IMR-90 (cell line): Measurements from ENCODE around the gene TRAPPC10. TPM values are rescaled to one million over a fixed set of nuclear protein-coding genes. Genes with fewer than 3 reads are reported as not detected.

Source experiments
- ATAC-seq: fragments of 200-7000 bp; cut with Tn5 transposase; 2 replicates; pipeline ENCODE4 v1.9.1; 2020; ENCODE audit warnings: low read depth, mild to moderate bottlenecking, moderate library complexity
- BruUV-seq: library from RNA; stranded (reverse); fragments of 400-500 nt; replicated peaks from 2 replicates; lab custom pipeline; 2021; lab: Mats Ljungman, UMichigan
- CTCF ChIA-PET: fragments of 300-600 bp; formaldehyde crosslinking; extraction: SDS; loops from one replicate; lab custom pipeline; 2021; ENCODE audit warnings: antibody characterized with exemption; lab: Yijun Ruan, JAX
- POLR2A ChIA-PET: fragments of 300-600 bp; sonication (Branson Sonifier 250); formaldehyde crosslinking; loops from one replicate; lab custom pipeline; 2022; ENCODE audit warnings: antibody characterized with exemption; ENCODE audit not compliant: unreplicated experiment; lab: Charles Lee
- DNase-seq: peaks from one replicate; pipeline ENCODE4 v3.0.0; 2013
- H2AFZ ChIP-seq: replicated peaks from 2 replicates; pipeline ENCODE3; 2013; ENCODE audit warnings: low read length, mild to moderate bottlenecking; ENCODE audit not compliant: poor library complexity
- H2AK5ac ChIP-seq: 2 replicates; pipeline ENCODE4 v1.6.1; 2013; ENCODE audit warnings: low read depth, low read length, inconsistent platforms
- H2AK9ac ChIP-seq: replicated peaks from 2 replicates; pipeline ENCODE3; 2013; ENCODE audit warnings: mild to moderate bottlenecking, low read depth, low read length, moderate library complexity; ENCODE audit not compliant: poor library complexity
- H2BK120ac ChIP-seq: 2 replicates; pipeline ENCODE4 v1.6.1; 2013; ENCODE audit warnings: low read depth, low read length, inconsistent platforms
- H2BK15ac ChIP-seq: 3 replicates; pipeline ENCODE4 v1.6.1; 2013; ENCODE audit warnings: low read depth, low read length, inconsistent platforms
- H2BK20ac ChIP-seq: 2 replicates; pipeline ENCODE4 v1.6.1; 2013; ENCODE audit warnings: low read depth, mild to moderate bottlenecking, inconsistent platforms, low read length, moderate library complexity
- H2BK5ac ChIP-seq: 2 replicates; pipeline ENCODE4 v1.6.1; 2013; ENCODE audit warnings: mild to moderate bottlenecking, low read depth, low read length, inconsistent platforms; ENCODE audit not compliant: poor library complexity, severe bottlenecking
- H3K14ac ChIP-seq: replicated peaks from 2 replicates; pipeline ENCODE4 v1.6.1; 2013; ENCODE audit warnings: low read depth, low read length, inconsistent platforms
- H3K18ac ChIP-seq: 2 replicates; pipeline ENCODE4 v1.6.1; 2013; ENCODE audit warnings: low read depth, low read length, control low read depth
- H3K23ac ChIP-seq: 2 replicates; pipeline ENCODE4 v1.6.1; 2013; ENCODE audit warnings: low read depth, low read length, inconsistent platforms
- H3K27ac ChIP-seq: 2 replicates; pipeline ENCODE4 v1.5.1; 2013; ENCODE audit warnings: mild to moderate bottlenecking, control low read depth, low read length; ENCODE audit not compliant: insufficient read depth
- H3K27me3 ChIP-seq: 2 replicates; pipeline ENCODE4 v1.6.1; 2013; ENCODE audit warnings: low read length; ENCODE audit not compliant: control insufficient read depth, insufficient read depth
- H3K36me3 ChIP-seq: 2 replicates; pipeline ENCODE4 v1.6.1; 2013; ENCODE audit warnings: low read length, mixed read lengths; ENCODE audit not compliant: control insufficient read depth, insufficient read depth
- H3K4ac ChIP-seq: 2 replicates; pipeline ENCODE4 v1.6.1; 2013; ENCODE audit warnings: low read depth, low read length, inconsistent platforms
- H3K4me1 ChIP-seq: 2 replicates; pipeline ENCODE4 v1.6.1; 2013; ENCODE audit warnings: low read length, mixed read lengths; ENCODE audit not compliant: control insufficient read depth, insufficient read depth
- H3K4me2 ChIP-seq: 2 replicates; pipeline ENCODE4 v1.6.1; 2013; ENCODE audit warnings: low read depth, mild to moderate bottlenecking, control low read depth, low read length, moderate library complexity
- H3K4me3 ChIP-seq: 2 replicates; pipeline ENCODE4 v1.5.1; 2013; ENCODE audit warnings: low read depth, mild to moderate bottlenecking, control low read depth, low read length, moderate library complexity; ENCODE audit not compliant: insufficient read depth
- H3K56ac ChIP-seq: 2 replicates; pipeline ENCODE4 v1.6.1; 2013; ENCODE audit warnings: low read length, inconsistent platforms; ENCODE audit not compliant: insufficient read depth; ENCODE audit errors: extremely low read depth
- H3K79me1 ChIP-seq, 2 experiments: 2 replicates each; pipeline ENCODE4 v1.6.1; 2013; ENCODE audit warnings: low read length in 2 of 2, inconsistent platforms in 1 of 2, low read depth in 1 of 2
- H3K9ac ChIP-seq: 2 replicates; pipeline ENCODE4 v1.6.1; 2013; ENCODE audit warnings: low read depth, low read length, control low read depth
- H3K9me1 ChIP-seq: 2 replicates; pipeline ENCODE4 v1.6.1; 2013; ENCODE audit warnings: low read length, inconsistent platforms; ENCODE audit not compliant: insufficient read depth
- H3K9me3 ChIP-seq: 2 replicates; pipeline ENCODE4 v1.6.1; 2013; ENCODE audit warnings: low read length; ENCODE audit not compliant: control insufficient read depth, insufficient read depth
- H4K20me1 ChIP-seq: 2 replicates; pipeline ENCODE4 v1.6.1; 2013; ENCODE audit warnings: low read length, inconsistent platforms; ENCODE audit not compliant: insufficient read depth
- H4K5ac ChIP-seq: 2 replicates; pipeline ENCODE4 v1.6.1; 2013; ENCODE audit warnings: mild to moderate bottlenecking, low read depth, low read length, control low read depth
- H4K8ac ChIP-seq, 2 experiments: 2 replicates each; pipeline ENCODE4 v1.6.1; 2013; ENCODE audit warnings: low read depth in 2 of 2, low read length in 2 of 2, control low read depth in 1 of 2, inconsistent platforms in 1 of 2
- H4K91ac ChIP-seq: 2 replicates; pipeline ENCODE4 v1.6.1; 2013; ENCODE audit warnings: low read depth, low read length, inconsistent platforms; ENCODE audit not compliant: insufficient read depth
- RAD21 ChIP-seq: IDR thresholded peaks from 2 replicates; pipeline ENCODE4 v1.6.1; 2012; ENCODE audit warnings: low read length, improper control_type of control experiment
- WGBS, 2 experiments: methylation state at CpG; one replicate each; pipeline versions ENCODE4 v1.1.5 to v1.1.7; 2013; ENCODE audit warnings: missing lambda C conversion rate in 2 of 2; ENCODE audit not compliant: insufficient read length in 1 of 2; ENCODE audit errors: extremely low coverage in 2 of 2; 5-methylcytosine and 5-hydroxymethylcytosine counted together
- dilution Hi-C: fragments of 300-500 bp; cut with HindIII; formaldehyde crosslinking; loops from one replicate; pipeline ENCODE4 v1.14.3; 2018; ENCODE audit warnings: low sequenced_read_pairs; ENCODE audit not compliant: unreplicated experiment
- in situ Hi-C: fragments of 300-500 bp; cut with MboI; formaldehyde crosslinking; loops from 3 replicates; pipeline ENCODE4 v1.14.3; 2019; ENCODE audit warnings: low sequenced_read_pairs, inconsistent platforms, mixed read lengths
- intact Hi-C: fragments of 100-400 bp; cut with micrococcal nuclease; formaldehyde crosslinking; loops from 2 replicates; pipeline ENCODE4 v1.10.0; 2022
- polyA plus RNA-seq, 3 experiments: library from polyadenylated mRNA; depleted of rRNA; stranded (reverse); fragments of >200 nt; gene quantifications; 2 replicates each; pipeline ENCODE4 v1.2.3, GENCODE V29; 2012; ENCODE audit warnings: low replicate concordance in 1 of 3
- total RNA-seq: library from RNA; depleted of rRNA; stranded (reverse); fragments of >200 nt; gene quantifications from 2 replicates; pipeline ENCODE4 v1.2.3, GENCODE V29; 2012

TRAPPC10 gene
- total and polyA plus RNA-seq, 2 of the 4 experiments (the other 2 are of a cell fraction), result 17.8 to 18.1 TPM

- ChIA-PET POLR2A (no interaction called here), CTCF (no interaction called here)
- H2BK20ac ChIP-seq, result no peak overlapping the region
- no peak overlapping the region for H4K5ac ChIP-seq
- no peak overlapping the region for H2AK5ac ChIP-seq
- H3K9ac ChIP-seq, result no peak overlapping the region
- no peak overlapping the region for H4K91ac ChIP-seq
- H2BK120ac ChIP-seq, result no peak overlapping the region
- H2BK5ac ChIP-seq, result no peak overlapping the region
- no peak overlapping the region for H3K4me2 ChIP-seq
- no peaks in the 10 kb centered on the region for H3K79me1 ChIP-seq
- BruUV-seq, result no TSS peak
- no peak for DNase-seq
- H3K4ac ChIP-seq, result no peak overlapping the region
- H3K9me3 ChIP-seq, result no peaks in the 10 kb centered on the region
- no peak overlapping the region for H3K18ac ChIP-seq
- no peak overlapping the region for H3K56ac ChIP-seq
- in situ Hi-C loops, result no loop called here
- no CpG with 5 or more reads among the region's 5 CpGs for WGBS, 2 experiments
- no peak overlapping the region for H2AK9ac ChIP-seq
- H4K20me1 ChIP-seq, result no peaks in the 10 kb centered on the region
- intact Hi-C loops, result no loop called here
- no peak overlapping the region for H2BK15ac ChIP-seq
- H3K4me1 ChIP-seq, result peaks cover 7% of the 10 kb centered on the region
- dilution Hi-C loops, result no loop called here
- H3K27ac ChIP-seq, result no peak overlapping the region
- ATAC-seq, result no peak
- H2AFZ ChIP-seq, result no peak overlapping the region
- no peak overlapping the region for H3K4me3 ChIP-seq
- no peaks in the 10 kb centered on the region for H3K36me3 ChIP-seq
- H3K27me3 ChIP-seq, result peaks cover 2% of the 10 kb centered on the region; the same call in 1 of the 2 replicates
- no peak overlapping the region for H4K8ac ChIP-seq
- H3K23ac ChIP-seq, result no peak overlapping the region
- peaks cover 10% of the 10 kb centered on the region for H3K9me1 ChIP-seq
- TF ChIP-seq RAD21, result no peak
- no peak overlapping the region for H3K14ac ChIP-seq
Measured at GRCh38 chr21:44003307-44003966, 8.7 kb upstream of the TRAPPC10 start.
